Activated gamma-delta T cell treated with Interleukin-2 at 50 U/mL for 16 hours (primary cell): Measurements from ENCODE around the gene SCGN.

Experiments used
- DNase-seq: peaks from one replicate; pipeline ENCODE4 v3.0.0-alpha.2; 2020

Gene SCGN

GRCh38 chr6:25652007-25652515, at the start of gene SCGN:
Gene SCGN (plus strand): TSS chr6:25652215. CDS start chr6:25652404, 189 bp downstream.
- DNase-seq, result peak; percentile 16

DNA sequence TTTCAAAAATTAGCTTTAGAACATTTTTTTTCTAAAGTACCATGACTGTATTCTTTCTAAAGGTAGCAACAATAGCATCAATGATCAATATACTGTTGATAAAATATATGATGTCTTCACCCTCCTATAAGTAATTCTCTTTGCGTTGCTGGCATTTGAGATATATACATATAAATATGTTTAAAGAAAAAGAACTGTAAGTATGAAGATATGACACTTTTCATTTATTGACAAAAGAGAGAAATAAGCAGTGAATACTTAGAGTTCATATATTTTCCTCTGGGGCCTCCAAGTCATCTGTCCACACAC, 49.4 kb upstream of the SCGN start:
- no peak for DNase-seq

GRCh38 chr6:25603251-25603650, 48.8 kb upstream of the SCGN start:
- no peak for DNase-seq

DNA sequence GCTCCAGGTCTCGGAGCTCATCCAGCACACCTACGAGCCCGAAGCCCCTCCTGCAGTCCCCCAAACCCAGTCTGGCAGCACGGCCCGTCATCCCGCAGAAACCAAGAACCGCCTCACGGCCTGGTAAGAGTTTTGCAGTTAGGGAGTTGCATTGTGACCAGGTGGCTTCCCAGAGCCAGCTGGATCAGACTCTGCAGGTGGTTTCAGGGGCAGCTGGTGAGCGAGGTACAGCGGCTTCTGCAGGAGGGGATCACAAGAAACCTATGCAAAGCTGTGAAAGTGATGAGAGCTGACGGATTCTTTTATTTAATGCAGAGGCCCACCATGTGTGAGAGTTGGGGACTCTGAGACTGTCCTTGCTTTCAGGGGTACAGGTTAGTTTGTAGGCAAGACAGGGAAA, 45.9 kb upstream of the SCGN start:
- DNase-seq, result no peak

- no peak for DNase-seq
These were observed 43.3 kb upstream of the SCGN start for GRCh38 chr6:25608558-25609174.

GRCh38 chr6:25612666-25613065, 39.3 kb upstream of the SCGN start:
- DNase-seq, result no peak

- no peak for DNase-seq
These were observed 38.6 kb upstream of the SCGN start for GRCh38 chr6:25613415-25613814.

DNA sequence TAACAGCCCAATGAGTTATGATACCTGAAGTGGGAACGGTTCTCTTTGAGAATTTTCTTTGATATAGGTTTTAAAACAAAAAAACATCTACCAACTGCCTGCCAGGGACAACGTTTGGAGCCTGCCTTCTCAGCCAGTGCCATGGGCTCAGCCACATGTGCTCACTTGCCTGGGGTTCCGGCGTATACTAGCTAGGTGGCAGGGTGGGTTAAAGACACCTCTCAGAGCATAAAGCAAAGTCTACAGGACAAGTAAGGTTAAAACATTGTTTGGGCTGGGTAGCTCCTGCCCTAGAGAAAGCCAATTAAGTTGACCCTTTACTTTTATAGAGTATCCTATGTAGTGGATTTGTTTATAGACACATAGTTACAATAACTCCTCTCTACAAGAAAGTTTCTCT, 38.0 kb upstream of the SCGN start:
- DNase-seq, result no peak

- DNase-seq, result no peak
These were observed 36.5 kb upstream of the SCGN start for GRCh38 chr6:25615471-25615870.

DNA sequence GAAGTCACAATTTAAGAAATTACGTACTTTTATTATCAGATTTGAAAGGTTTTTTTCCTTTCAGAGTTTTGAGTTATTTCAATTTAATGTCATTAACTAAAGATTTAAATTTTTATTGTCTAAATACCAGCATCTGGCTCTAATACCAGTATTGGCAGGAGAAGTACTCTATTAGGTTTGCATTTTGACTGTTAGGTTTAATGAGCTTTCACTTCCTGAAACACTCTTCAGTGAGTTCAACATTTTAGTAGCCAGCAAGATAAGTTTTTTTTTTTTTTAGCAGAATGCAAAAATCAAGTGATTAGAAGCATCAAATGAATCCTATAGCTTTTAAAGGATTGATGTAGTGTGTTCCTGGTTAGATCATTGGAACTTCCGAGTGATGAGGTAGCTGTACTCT, 34.0 kb upstream of the SCGN start:
- DNase-seq, result no peak

GRCh38 chr6:25619217-25619616, 32.8 kb upstream of the SCGN start:
- no peak for DNase-seq

- no peak for DNase-seq
These were observed 31.6 kb upstream of the SCGN start for GRCh38 chr6:25620391-25620790.

- no peak for DNase-seq
These were observed 28.9 kb upstream of the SCGN start for GRCh38 chr6:25623065-25623464.

- no peak for DNase-seq
These were observed 28.1 kb upstream of the SCGN start for GRCh38 chr6:25623879-25624278.

DNA sequence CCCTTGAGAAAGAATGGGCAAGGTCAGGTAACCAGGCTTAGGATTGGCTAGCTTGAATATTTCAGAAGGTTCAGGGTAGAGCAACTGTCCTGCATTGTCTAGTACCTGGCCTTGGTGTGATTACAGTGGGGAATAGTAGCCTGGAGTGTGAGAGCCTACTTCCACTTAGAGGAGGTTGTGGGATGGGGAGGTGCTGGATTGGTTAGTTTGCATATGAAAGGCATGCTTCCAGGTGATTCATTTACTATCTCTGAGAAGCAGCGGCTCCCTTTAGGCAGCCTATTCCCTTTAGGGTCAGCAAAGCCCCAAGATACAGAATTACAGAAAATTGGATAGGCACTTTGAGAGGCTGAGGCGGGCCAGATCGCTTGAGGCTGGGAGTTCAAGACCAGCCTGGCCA, 25.0 kb upstream of the SCGN start:
- no peak for DNase-seq

DNA sequence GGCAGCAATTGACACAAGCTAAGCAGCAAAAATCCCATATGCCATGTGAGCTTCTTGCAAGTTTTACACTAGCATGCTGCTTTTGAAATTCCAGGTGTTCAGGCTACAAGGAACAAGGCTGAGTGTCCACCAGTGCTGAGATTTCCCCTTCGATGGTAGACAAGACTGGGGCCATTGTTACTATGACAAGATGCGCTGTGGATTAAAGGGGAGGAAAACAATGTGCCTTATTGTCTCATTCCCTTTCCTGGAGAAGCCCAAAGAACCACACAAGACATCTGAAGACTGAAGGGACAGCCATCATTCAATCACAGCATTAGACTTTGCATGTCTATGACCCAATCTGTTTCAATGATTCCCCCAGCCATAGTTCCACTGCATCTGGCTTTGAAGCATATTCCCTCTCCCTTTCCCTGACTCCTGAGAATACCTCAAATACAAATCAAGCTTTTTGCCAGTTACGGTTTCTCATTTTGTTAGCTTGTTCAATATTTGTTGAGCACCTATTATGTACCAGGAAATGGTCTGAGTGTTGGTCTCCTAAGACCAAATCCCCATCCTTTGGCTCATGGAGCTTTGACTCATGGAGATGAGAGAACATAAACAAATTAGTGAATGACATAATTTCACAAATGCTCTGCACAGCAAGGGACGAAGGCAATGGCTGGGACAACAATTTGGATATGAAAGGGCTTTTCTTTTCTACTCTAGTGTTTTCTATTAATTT, 23.4 kb upstream of the SCGN start:
- DNase-seq, result no peak

DNA sequence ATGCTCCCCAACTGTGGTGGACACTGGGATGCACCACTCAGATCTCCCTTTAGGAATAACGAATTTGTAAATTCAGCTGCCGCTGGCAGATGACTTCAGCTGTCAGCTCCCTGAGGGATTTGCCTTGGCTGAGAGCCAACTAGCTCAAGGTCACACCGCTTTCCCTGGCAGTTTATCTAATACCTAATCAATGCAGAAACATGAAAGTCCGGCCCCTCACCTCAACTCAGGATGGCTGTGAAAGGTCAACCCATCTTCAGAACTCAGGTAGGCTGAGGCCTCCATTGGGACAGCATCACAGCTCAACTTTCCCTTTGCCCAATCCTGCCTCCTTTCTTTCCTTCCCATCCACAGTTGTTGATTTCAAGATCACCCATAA, 22.8 kb upstream of the SCGN start:
- no peak for DNase-seq

GRCh38 chr6:25630508-25631278, 21.3 kb upstream of the SCGN start:
- no peak for DNase-seq

- no peak for DNase-seq
These were observed 16.1 kb upstream of the SCGN start for GRCh38 chr6:25635886-25636317.

DNA sequence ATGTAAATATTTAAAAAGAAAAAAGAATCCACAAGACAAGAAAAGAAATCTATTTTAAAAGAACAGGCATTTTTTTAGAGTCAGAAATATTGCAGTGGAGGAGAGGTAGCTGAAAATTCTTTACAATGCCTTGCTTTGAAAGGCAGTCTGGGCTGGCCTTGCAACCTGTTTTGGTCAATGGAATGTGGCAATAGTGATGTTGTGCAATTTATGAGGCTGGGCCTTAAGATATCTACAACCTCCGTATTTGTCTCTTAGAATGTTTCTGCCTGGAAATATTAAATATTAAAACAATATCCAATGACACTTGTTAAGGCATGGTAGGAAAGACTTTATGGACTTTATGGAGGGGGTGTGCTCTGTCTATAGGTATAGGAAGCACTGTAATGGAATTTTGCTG, 14.8 kb upstream of the SCGN start:
- DNase-seq, result no peak

DNA sequence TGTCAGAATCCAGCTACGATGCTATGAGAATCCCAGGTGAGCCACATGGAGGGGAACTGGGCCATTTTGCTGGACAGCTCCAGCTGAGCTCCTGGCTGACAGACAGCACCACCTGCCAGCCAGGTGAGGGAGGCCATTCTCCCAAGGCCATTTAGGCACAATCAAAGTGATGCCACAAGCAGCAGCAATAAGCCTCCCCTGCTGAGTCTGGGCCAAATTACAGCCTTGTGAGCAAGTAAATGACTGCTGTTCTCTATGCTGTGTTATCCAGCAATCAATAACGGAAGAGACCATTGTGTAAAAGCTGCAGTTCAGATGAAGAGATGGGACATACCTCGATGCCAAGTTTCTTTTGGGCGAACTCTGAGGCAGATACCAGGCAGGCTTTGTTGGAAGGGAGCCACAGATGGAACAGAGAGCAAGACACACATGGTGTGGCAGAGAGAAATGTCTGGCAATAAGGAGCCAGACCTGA, 14.0 kb upstream of the SCGN start:
- DNase-seq, result no peak

DNA sequence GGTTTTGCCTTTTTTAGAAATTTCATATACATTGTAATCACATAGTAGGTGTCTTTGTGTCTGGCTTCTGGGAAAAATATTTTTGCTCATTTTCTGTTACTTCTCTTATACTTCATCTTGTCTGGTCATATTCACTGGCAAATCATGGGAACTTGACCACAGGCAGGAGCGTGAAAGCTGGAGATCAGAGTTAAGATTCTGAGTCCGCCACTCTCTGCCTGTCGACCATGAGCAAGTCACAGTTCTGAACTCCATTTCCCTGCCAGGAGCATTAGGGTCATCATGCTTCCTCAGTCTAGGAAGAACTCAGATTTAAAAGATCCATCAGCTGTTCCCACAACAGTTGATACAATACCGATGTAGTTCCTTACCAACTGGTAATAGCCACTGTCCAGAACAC, 12.4 kb upstream of the SCGN start:
- DNase-seq, result no peak

DNA sequence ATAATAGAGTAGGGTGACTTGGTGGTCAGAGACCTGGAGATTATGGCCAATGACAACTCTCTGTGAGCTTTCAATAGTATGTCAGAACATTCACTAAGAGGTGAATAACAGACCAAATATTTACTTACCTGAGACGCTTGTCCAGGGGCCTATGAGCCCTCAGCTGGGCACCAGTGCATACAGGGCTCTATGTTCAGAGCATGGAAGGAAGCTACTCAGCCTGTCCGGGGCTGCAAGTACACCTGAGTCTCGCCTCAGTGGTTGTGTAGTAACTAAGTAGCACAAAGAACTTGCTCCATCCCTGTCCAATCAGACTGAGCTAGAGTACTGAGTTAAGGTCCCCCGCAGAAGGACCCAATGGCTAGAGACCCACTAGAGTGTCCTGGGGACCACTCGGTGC, 11.6 kb upstream of the SCGN start:
- no peak for DNase-seq

DNA sequence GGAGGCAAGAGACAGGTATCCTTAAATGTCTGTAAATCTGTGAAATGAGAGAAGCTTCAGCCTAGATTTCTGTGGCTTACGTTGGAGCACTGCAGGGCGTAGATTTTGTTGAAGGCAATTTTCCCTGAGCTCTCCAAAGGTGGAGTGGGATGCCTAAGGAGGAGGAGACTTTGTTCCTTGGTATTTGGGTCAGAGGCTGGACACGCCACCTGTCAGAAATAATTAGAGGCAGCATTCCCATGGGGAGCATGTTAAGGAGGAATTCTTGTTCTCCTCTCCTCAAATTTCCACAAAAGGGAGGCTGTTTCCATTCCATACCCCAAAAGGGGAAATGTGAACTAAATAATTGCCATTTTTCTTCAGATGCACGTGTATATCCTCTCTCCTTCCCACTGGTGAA, 11.1 kb upstream of the SCGN start:
- no peak for DNase-seq
